OCI-LY7 (cell line): ENCODE data around the gene NAGPA. TPM values are rescaled to one million over a fixed set of nuclear protein-coding genes. Genes with fewer than 3 reads are reported as not detected.

Experiments used
- BruUV-seq: library from RNA; stranded (reverse); fragments of 400-500 nt; replicated peaks from 2 replicates; lab custom pipeline; 2021; lab: Mats Ljungman, UMichigan
- CTCF ChIA-PET: fragments of 300-600 bp; sonication (Branson Sonifier 250); formaldehyde crosslinking; loops from one replicate; lab custom pipeline; 2022; ENCODE audit warnings: antibody characterized with exemption; ENCODE audit not compliant: unreplicated experiment; lab: Charles Lee
- POLR2A ChIA-PET: fragments of 300-600 bp; sonication (Branson Sonifier 250); formaldehyde crosslinking; loops from one replicate; lab custom pipeline; 2022; ENCODE audit warnings: antibody characterized with exemption; lab: Charles Lee
- DNase-seq: peaks from one replicate; pipeline ENCODE4 v3.0.0-alpha.2; 2015; ENCODE audit warnings: low spot score
- H2AFZ ChIP-seq: fragments of 200-600 bp; sonication (generic), shearing (Covaris generic); 2 replicates; pipeline ENCODE4 v1.6.1; 2014; ENCODE audit warnings: mild to moderate bottlenecking, antibody characterized with exemption, low read length, moderate library complexity
- H3K27ac ChIP-seq: fragments of 200-600 bp; sonication (generic); 2 replicates; pipeline ENCODE4 v1.5.1; 2014; ENCODE audit warnings: mixed run types, low read depth, mild to moderate bottlenecking, moderate library complexity, low read length, inconsistent platforms; ENCODE audit not compliant: poor library complexity, severe bottlenecking
- H3K36me3 ChIP-seq: fragments of 200-600 bp; sonication (generic); 2 replicates; pipeline ENCODE4 v1.6.1; 2014; ENCODE audit warnings: mild to moderate bottlenecking, antibody characterized with exemption, low read length, moderate library complexity, mixed read lengths; ENCODE audit not compliant: insufficient read depth
- H3K4me1 ChIP-seq: fragments of 200-600 bp; sonication (generic); 2 replicates; pipeline ENCODE4 v1.5.1; 2014; ENCODE audit warnings: mild to moderate bottlenecking, low read length; ENCODE audit not compliant: insufficient read depth, poor library complexity, severe bottlenecking
- H3K4me2 ChIP-seq: fragments of 200-600 bp; sonication (generic); 2 replicates; pipeline ENCODE4 v1.6.1; 2014; ENCODE audit warnings: mild to moderate bottlenecking, low read length
- H3K4me3 ChIP-seq: fragments of 200-600 bp; sonication (generic); 2 replicates; pipeline ENCODE4 v1.5.1; 2014; ENCODE audit warnings: mild to moderate bottlenecking, low read depth, low read length; ENCODE audit not compliant: poor library complexity, severe bottlenecking
- H3K79me2 ChIP-seq: fragments of 200-600 bp; sonication (generic); 2 replicates; pipeline ENCODE4 v1.6.1; 2016; ENCODE audit warnings: low read depth, mild to moderate bottlenecking, low read length, moderate library complexity, mixed read lengths; ENCODE audit not compliant: insufficient read depth
- H3K9me2 ChIP-seq: fragments of 200-600 bp; sonication (generic); 2 replicates; pipeline ENCODE4 v1.6.1; 2016; ENCODE audit warnings: mild to moderate bottlenecking, low read length, mixed read lengths; ENCODE audit not compliant: insufficient read depth
- H3K9me3 ChIP-seq: fragments of 200-600 bp; sonication (generic); 2 replicates; pipeline ENCODE4 v1.6.1; 2014; ENCODE audit warnings: mild to moderate bottlenecking, mixed run types, low read length, mixed read lengths
- H4K20me1 ChIP-seq: fragments of 200-600 bp; sonication (generic); 2 replicates; pipeline ENCODE4 v1.6.1; 2014; ENCODE audit warnings: mild to moderate bottlenecking, antibody characterized with exemption, low read length, moderate library complexity, mixed read lengths; ENCODE audit not compliant: insufficient read depth
- CTCF ChIP-seq: fragments of 200-600 bp; sonication (generic); conservative IDR thresholded peaks from 2 replicates; pipeline ENCODE4 v1.5.1; 2014; ENCODE audit warnings: mild to moderate bottlenecking, antibody characterized with exemption, low read length, moderate library complexity, mixed read lengths
- EZH2phosphoT487 ChIP-seq: fragments of 200-600 bp; sonication (generic); IDR thresholded peaks from 2 replicates; pipeline ENCODE4 v1.6.1; 2018; ENCODE audit warnings: low read depth, borderline replicate concordance, mild to moderate bottlenecking, mixed run types, antibody characterized with exemption, low read length, moderate library complexity, mixed read lengths
- intact Hi-C: fragments of 100-400 bp; cut with micrococcal nuclease; formaldehyde crosslinking; loops from one replicate; pipeline ENCODE4 v1.10.0; 2022; ENCODE audit not compliant: unreplicated experiment
- total RNA-seq, 2 experiments: library from RNA; depleted of rRNA in 1 of 2; stranded (reverse); fragments of >200 nt in 1 of 2; shearing (Covaris generic) in 1 of 2; gene quantifications; 2 replicates each; pipeline ENCODE4 v1.2.3, GENCODE V29; 2014 to 2022

NAGPA gene
- total RNA-seq, 2 experiments from 2014 or later = 12.8 to 14.6 TPM

- Histone ChIP-seq H3K36me3 (no peaks in the 10 kb centered on the region), H4K20me1 (no peaks in the 10 kb centered on the region; the same call in 1 of the 2 replicates), H3K27ac (no peak overlapping the region), H3K9me3 (no peaks in the 10 kb centered on the region), H3K79me2 (no peaks in the 10 kb centered on the region), H3K4me3 (no peak overlapping the region), H3K4me1 (no peaks in the 10 kb centered on the region), H3K9me2 (no peaks in the 10 kb centered on the region), H2AFZ (no peak overlapping the region), H3K4me2 (no peak overlapping the region)
- peak; percentile 53 for DNase-seq
- no TSS peak for BruUV-seq
- ChIA-PET CTCF (no interaction called here), POLR2A (no interaction called here)
- intact Hi-C loops = no loop called here
- TF ChIP-seq CTCF (peak; percentile 55), EZH2phosphoT487 (no peak)
Observed at GRCh38 chr16:5024632-5025031, 9.1 kb downstream of the NAGPA start.

GRCh38 chr16:5022521-5022920, 11.2 kb downstream of the NAGPA start:
- no peaks in the 10 kb centered on the region for H3K4me1 ChIP-seq
- POLR2A ChIA-PET = no interaction called here
- intact Hi-C loops = no loop called here

More at GRCh38 chr16:5022521-5022920, 11.2 kb downstream of the NAGPA start:
- CTCF ChIA-PET = no interaction called here
- no peak overlapping the region for H2AFZ ChIP-seq
- no peak overlapping the region for H3K4me3 ChIP-seq
- H4K20me1 ChIP-seq = no peaks in the 10 kb centered on the region; the same call in 1 of the 2 replicates
- H3K4me2 ChIP-seq = no peak overlapping the region
- no peak for DNase-seq
- BruUV-seq = no TSS peak
- H3K36me3 ChIP-seq = no peaks in the 10 kb centered on the region
- no peak for TF ChIP-seq CTCF
- TF ChIP-seq EZH2phosphoT487 = no peak
- no peaks in the 10 kb centered on the region for H3K9me3 ChIP-seq
- no peaks in the 10 kb centered on the region for H3K79me2 ChIP-seq
- no peaks in the 10 kb centered on the region for H3K9me2 ChIP-seq
- no peak overlapping the region for H3K27ac ChIP-seq
